Right lobe of liver (tissue), 6 donors: Measurements from ENCODE around the gene SPATA16. TPM values are rescaled to one million over a fixed set of nuclear protein-coding genes. Genes with fewer than 3 reads are reported as not detected.

Source experiments
- ATAC-seq, 4 donors: fragments of 200-7000 bp; cut with Tn5 transposase; one replicate each; pipeline ENCODE4 v1.9.1; 2020; ENCODE audit warnings: mild to moderate bottlenecking in 4 of 4, moderate library complexity in 4 of 4
- DNase-seq, 3 donors: peaks; one replicate each; pipeline ENCODE4 v3.0.0-alpha.2; 2020
- H3K27ac ChIP-seq, 3 donors: fragments of 200-600 bp; one replicate each; pipeline ENCODE4 v1.8.0; 2022
- H3K27me3 ChIP-seq, 2 donors: fragments of 200-600 bp; one replicate each; pipeline ENCODE4 v1.8.0; 2022
- H3K36me3 ChIP-seq, 4 donors: fragments of 200-600 bp; sonication (generic) in 1 of 4; one replicate each; pipeline versions ENCODE4 v1.5.1 to v1.8.0; 2017 to 2022; ENCODE audit warnings: control low read depth in 1 of 4
- H3K4me1 ChIP-seq, 4 donors: fragments of 200-600 bp; sonication (generic) in 1 of 4; one replicate each; pipeline versions ENCODE4 v1.5.1 to v1.8.0; 2017 to 2022; ENCODE audit warnings: control low read depth in 1 of 4
- H3K4me3 ChIP-seq, 3 donors: fragments of 200-600 bp; one replicate each; pipeline ENCODE4 v1.8.0; 2022
- H3K9me3 ChIP-seq, 4 donors: fragments of 200-600 bp; sonication (generic) in 1 of 4; one replicate each; pipeline versions ENCODE4 v1.5.1 to v1.8.0; 2017 to 2022; ENCODE audit warnings: control low read depth in 1 of 4
- CTCF ChIP-seq, 4 donors: fragments of 200-600 bp in 3 of 4; fragments of 450-650 bp in 1 of 4; IDR thresholded peaks; one replicate each; pipeline versions ENCODE4 v1.5.1 to v1.8.0; 2016 to 2022; ENCODE audit warnings: antibody characterized with exemption in 4 of 4, mild to moderate bottlenecking in 2 of 4
- POLR2A ChIP-seq: fragments of 450-650 bp; IDR thresholded peaks from one replicate; pipeline ENCODE4 v1.6.1; 2017; ENCODE audit warnings: antibody characterized with exemption, mild to moderate bottlenecking
- WGBS: methylation state at CpG from one replicate; pipeline ENCODE4 v1.1.6; 2018; ENCODE audit warnings: low coverage, low lambda C conversion rate; ENCODE audit not compliant: insufficient coverage; ENCODE audit errors: missing lambda C conversion rate; 5-methylcytosine and 5-hydroxymethylcytosine counted together
- intact Hi-C, 2 donors: fragments of 100-400 bp; cut with DNase I; formaldehyde crosslinking; loops; one replicate each; pipeline versions ENCODE4 v1.11.2 to v1.14.1; 2022
- total RNA-seq, 6 experiments: library from RNA; depleted of rRNA in 2 of 6; stranded (reverse); fragments of >200 nt in 2 of 6; fragmentation: NEBNext Ultra II Directional in 3 of 6; extraction: Animal tissue kit (Norgen Biotek cat#: 25700) in 3 of 6; gene quantifications; one replicate each; pipeline versions ENCODE4 v1.1.0 to v1.2.4, GENCODE V29; 2016 to 2023
- donor health status: DM: no; HTN: yes; CAD: no.
- donor health status: DM: no; HTN: no; CAD: no.
- donor health status: DM: no; HTN: no; CAD: no.
- donor health status: DM: no; HTN: yes; CAD: no.
- donor health status: DM: no; HTN: yes; CAD: no.

The SPATA16 gene
- total RNA-seq, 6 experiments from 2014 or later = not detected

GRCh38 chr3:172846706-172847105 lies 294.3 kb downstream of the SPATA16 start:
- intact Hi-C loops = no loop called here
- Histone ChIP-seq H3K27ac (no peak overlapping the region), H3K36me3 (no peaks in the 10 kb centered on the region), H3K4me1 (no peaks in the 10 kb centered on the region), H3K4me3 (no peak overlapping the region), H3K27me3 (no peaks in the 10 kb centered on the region), H3K9me3 (no peaks in the 10 kb centered on the region)
- no peak for ATAC-seq
- 32% methylated on average over 2 of the region's 2 CpGs for WGBS
- no peak for DNase-seq
- no peak for TF ChIP-seq CTCF (IDR thresholded peaks at IDR 0.05)
- no peak for TF ChIP-seq POLR2A

GRCh38 chr3:172846103-172846561 lies 294.9 kb downstream of the SPATA16 start:
- peak in 1 of 4 donors; percentile 79 for ATAC-seq
- no peak for TF ChIP-seq POLR2A
- TF ChIP-seq CTCF (IDR thresholded peaks at IDR 0.05) = no peak

GRCh38 chr3:172844428-172844827 lies 296.6 kb downstream of the SPATA16 start:
- 80% methylated on average over 3 of the region's 4 CpGs for WGBS
- H3K27me3 ChIP-seq = no peaks in the 10 kb centered on the region
- TF ChIP-seq CTCF (IDR thresholded peaks at IDR 0.05) (no peak), POLR2A (no peak)

More at GRCh38 chr3:172846103-172846561, 294.9 kb downstream of the SPATA16 start:
- Histone ChIP-seq H3K27me3 (no peaks in the 10 kb centered on the region), H3K36me3 (no peaks in the 10 kb centered on the region), H3K9me3 (no peaks in the 10 kb centered on the region), H3K27ac (no peak overlapping the region), H3K4me1 (no peaks in the 10 kb centered on the region), H3K4me3 (no peak overlapping the region)
- WGBS = 15% methylated on average over 4 of the region's 4 CpGs
- DNase-seq = no peak
- intact Hi-C loops = no loop called here

GRCh38 chr3:172840913-172841312 lies 300.1 kb downstream of the SPATA16 start:
- H3K27ac ChIP-seq = no peak overlapping the region
- 8% methylated on average over 4 of the region's 4 CpGs for WGBS
- H3K9me3 ChIP-seq = no peaks in the 10 kb centered on the region
- no peak for TF ChIP-seq CTCF (IDR thresholded peaks at IDR 0.05)
- no peak for TF ChIP-seq POLR2A
- no peaks in the 10 kb centered on the region for H3K27me3 ChIP-seq
- no peaks in the 10 kb centered on the region for H3K36me3 ChIP-seq
- no peak overlapping the region for H3K4me3 ChIP-seq
- intact Hi-C loops = no loop called here
- H3K4me1 ChIP-seq = no peaks in the 10 kb centered on the region
- no peak for DNase-seq
- no peak for ATAC-seq

More at GRCh38 chr3:172844428-172844827, 296.6 kb downstream of the SPATA16 start:
- ATAC-seq = no peak
- no peak overlapping the region for H3K4me3 ChIP-seq
- no peak for DNase-seq
- H3K4me1 ChIP-seq = no peaks in the 10 kb centered on the region
- H3K27ac ChIP-seq = no peak overlapping the region
- no peaks in the 10 kb centered on the region for H3K9me3 ChIP-seq
- intact Hi-C loops = no loop called here
- H3K36me3 ChIP-seq = no peaks in the 10 kb centered on the region

GRCh38 chr3:172840463-172840862 lies 300.6 kb downstream of the SPATA16 start:
- H3K4me1 ChIP-seq = no peaks in the 10 kb centered on the region
- ATAC-seq = no peak
- TF ChIP-seq CTCF (IDR thresholded peaks at IDR 0.05) (no peak), POLR2A (no peak)
- H3K36me3 ChIP-seq = no peaks in the 10 kb centered on the region
- no peak for DNase-seq
- H3K27ac ChIP-seq = no peak overlapping the region
- intact Hi-C loops = no loop called here
- no peaks in the 10 kb centered on the region for H3K9me3 ChIP-seq
- WGBS = 65% methylated on average over 4 of the region's 4 CpGs
- H3K4me3 ChIP-seq = no peak overlapping the region
- no peaks in the 10 kb centered on the region for H3K27me3 ChIP-seq
